HG03571 (cell line): ENCODE results near the gene DHRS12.
A peak's percentile ranks its signal among the peaks of the same experiment; 100 is the strongest.
"Not testable (repeated sequence)": the region's sequence is repeated elsewhere in the genome, so short reads cannot be mapped to it uniquely, and the experiment has no call there.

Experiments
- ATAC-seq: cut with Tn5 transposase; IDR thresholded peaks from one replicate; pipeline ENCODE4 v1.9.1; 2021; ENCODE audit not compliant: unreplicated experiment

DHRS12 gene

GRCh38 chr13:51828730-51829567 is 25.0 kb upstream of the DHRS12 start:
- ATAC-seq, result no peak

GRCh38 chr13:51827254-51827653 is 23.3 kb upstream of the DHRS12 start:
- ATAC-seq, result no peak

GRCh38 chr13:51826606-51827005 is 22.6 kb upstream of the DHRS12 start:
- ATAC-seq, result no peak

GRCh38 chr13:51825681-51826254 is 21.8 kb upstream of the DHRS12 start:
- no peak for ATAC-seq

- no peak for ATAC-seq
Observed at GRCh38 chr13:51825165-51825592, 21.2 kb upstream of the DHRS12 start.

GRCh38 chr13:51824712-51825111 is 20.7 kb upstream of the DHRS12 start:
- not testable (repeated sequence) for ATAC-seq

GRCh38 chr13:51823863-51824262 is 19.9 kb upstream of the DHRS12 start:
- no peak for ATAC-seq

GRCh38 chr13:51823359-51823758 is 19.4 kb upstream of the DHRS12 start:
- ATAC-seq, result no peak

- ATAC-seq, result no peak
Observed at GRCh38 chr13:51822106-51822815, 18.3 kb upstream of the DHRS12 start.

- ATAC-seq, result no peak
Observed at GRCh38 chr13:51821606-51822005, 17.6 kb upstream of the DHRS12 start.

- no peak for ATAC-seq
Observed at GRCh38 chr13:51820016-51820597, 16.1 kb upstream of the DHRS12 start.

- ATAC-seq, result no peak
Observed at GRCh38 chr13:51819544-51819943, 15.6 kb upstream of the DHRS12 start.

- ATAC-seq, result no peak
Observed at GRCh38 chr13:51818781-51819511, 15.0 kb upstream of the DHRS12 start.

- ATAC-seq, result no peak
Observed at GRCh38 chr13:51818276-51818675, 14.3 kb upstream of the DHRS12 start.

- ATAC-seq, result no peak
Observed at GRCh38 chr13:51817717-51818116, 13.8 kb upstream of the DHRS12 start.

GRCh38 chr13:51816604-51817249 is 12.8 kb upstream of the DHRS12 start:
- no peak for ATAC-seq

GRCh38 chr13:51815848-51816247 is 11.9 kb upstream of the DHRS12 start:
- ATAC-seq, result no peak

- ATAC-seq, result peak; percentile 77
Observed at GRCh38 chr13:51814825-51815650, 11.1 kb upstream of the DHRS12 start.

- ATAC-seq, result no peak
Observed at GRCh38 chr13:51814071-51814470, 10.1 kb upstream of the DHRS12 start.
